ENCODE results near the gene DHRS12.
A peak's percentile ranks its signal among the peaks of the same experiment; 100 is the strongest.
"Not testable (repeated sequence)": the region's sequence is repeated elsewhere in the genome, so short reads cannot be mapped to it uniquely, and the experiment has no call there.

The DHRS12 gene

DNA sequence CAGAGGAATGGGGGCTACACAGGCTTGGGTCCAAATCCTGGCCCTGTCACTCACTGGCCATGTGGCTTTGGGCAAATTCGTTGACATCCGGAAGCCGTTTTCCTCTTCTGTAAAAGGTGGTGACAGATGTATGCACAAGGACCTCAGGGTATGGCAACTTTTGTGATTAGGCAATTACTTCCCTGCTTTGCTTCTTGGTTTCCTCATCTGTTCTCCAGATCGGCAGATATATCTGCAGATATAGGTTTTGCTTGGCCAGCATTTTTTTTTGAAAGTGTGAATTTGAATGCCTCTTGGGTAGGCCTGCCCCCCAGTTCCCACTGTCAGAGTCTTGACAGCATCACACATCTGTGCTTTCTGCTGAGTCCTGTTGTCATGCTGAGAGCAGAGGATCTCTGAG, 23.3 kb upstream of the DHRS12 start:
- DNase-seq (ENCODE audit: low spot score) = no peak

DNA sequence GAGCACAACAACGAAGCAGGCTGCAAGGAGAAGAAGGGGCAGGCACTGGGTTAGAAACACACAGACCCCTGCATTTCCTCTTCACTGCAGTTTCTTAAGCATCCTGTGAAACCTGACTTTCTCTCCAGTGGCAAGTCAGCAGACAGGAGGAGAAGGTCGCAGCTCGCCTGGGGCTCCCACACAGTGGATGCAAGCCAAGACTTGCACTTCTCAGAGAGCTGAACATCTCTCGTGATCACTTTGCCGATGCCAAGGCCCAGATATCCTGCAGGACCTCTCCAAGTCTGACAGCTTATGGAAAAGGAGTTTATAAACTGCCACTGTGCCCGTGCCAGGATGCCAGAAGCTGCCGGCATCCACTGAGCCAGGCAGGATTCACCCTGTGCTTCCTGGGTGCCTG, 22.6 kb upstream of the DHRS12 start:
- no peak for DNase-seq (ENCODE audit: low spot score)

DNA sequence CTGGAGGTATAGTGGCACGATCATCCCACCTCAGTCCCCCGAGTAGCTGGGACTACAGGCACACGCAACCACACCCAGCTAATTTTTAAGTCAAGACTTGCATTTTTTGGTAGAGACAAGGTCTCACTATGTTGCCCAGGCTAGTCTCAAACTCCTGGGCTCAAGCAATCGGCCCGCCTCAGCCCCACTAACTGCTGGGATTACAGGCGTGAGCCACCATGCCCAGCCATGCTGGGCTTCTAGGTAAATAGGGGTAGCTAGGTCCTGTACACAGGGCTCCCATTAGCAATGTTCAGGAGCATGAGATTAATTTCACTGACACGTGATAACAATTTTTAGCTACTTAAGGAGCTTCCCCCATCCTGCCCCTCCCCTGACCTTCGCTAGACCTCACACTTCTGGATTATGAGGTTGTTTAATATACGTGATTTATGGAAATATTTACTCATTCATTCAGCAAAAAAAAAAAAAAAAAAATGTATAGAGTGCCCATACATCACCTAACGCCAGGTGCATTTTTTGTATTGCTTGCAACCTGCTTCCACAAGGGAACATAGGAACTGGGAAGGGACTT, 21.8 kb upstream of the DHRS12 start:
- no peak for DNase-seq (ENCODE audit: low spot score)

DNA sequence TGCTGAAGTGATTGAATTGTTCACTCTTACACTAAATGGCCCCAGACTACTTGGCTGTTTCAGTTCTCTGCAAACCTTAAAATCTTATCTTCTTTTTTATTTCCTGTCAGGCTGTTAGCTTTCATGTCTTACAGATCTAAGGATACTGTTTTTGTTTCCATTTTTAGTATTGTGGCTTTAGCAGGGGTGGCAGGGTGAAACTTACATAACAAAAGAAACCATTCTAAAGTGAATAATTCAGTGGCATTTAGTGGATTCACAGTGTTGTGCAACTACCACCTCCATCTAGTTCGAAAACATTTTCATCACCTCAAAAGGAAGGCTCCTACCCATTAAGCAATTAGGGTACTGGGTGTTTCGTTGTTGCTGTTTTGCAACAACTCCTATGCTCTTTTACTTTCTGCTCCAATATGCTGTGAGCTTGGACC, 21.2 kb upstream of the DHRS12 start:
- no peak for DNase-seq (ENCODE audit: low spot score)

DNA sequence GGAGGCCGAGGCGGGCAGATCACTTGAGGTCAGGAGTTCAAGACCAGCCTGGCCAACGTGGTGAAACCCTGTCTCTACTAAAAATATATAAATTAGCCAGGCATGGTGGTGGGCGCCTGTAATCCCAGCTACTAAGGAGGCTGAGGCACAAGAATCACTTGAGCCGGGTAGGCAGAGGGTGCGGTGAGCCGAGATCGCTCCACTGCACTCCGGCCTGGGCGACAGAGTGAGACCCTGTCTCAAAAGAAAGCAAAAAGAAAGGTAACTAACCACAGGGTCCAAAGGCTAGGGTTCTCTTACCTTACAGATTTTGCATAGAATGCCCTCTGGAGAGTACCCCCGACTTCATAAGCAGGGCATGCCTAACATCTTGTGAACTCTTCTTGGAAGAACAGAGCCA, 20.7 kb upstream of the DHRS12 start:
- DNase-seq (ENCODE audit: low spot score) = not testable (repeated sequence)

DNA sequence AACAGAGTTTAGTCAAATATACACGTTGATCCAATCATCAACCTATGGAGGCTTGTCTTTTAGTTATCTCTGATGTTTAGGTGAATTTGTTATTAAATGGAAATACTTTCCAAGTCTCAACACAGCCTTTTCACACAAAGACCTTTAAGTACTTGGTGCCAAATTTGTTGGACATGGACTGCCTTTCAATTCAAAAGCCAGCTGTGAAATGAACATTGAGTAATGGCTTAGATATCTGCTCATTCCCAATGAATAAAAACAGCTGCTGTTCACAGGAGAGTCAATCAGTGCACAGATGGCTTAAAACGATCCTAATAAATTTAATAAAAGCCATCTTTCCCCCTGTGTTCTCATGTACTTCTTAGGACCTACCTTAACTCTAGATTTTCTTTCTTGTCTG, 19.9 kb upstream of the DHRS12 start:
- DNase-seq (ENCODE audit: low spot score) = no peak

DNA sequence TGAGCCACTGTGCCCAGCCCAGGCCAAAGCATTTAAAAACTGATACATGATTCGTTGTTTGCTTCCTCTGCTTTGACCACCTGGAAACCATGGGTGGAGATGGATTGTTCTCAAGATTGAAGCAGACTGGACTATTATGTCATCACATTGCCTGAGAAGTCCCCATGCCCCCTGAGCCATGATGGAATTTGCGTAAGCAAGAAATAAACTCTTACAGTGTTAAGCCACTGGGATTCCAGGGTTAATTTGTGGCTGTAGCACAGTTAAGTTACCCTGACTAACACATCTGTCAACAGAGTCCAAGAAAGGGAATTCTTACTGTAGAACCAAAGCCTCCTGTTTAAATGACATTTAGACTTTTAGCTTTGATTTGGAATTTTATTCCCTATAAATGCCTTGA, 19.4 kb upstream of the DHRS12 start:
- no peak for DNase-seq (ENCODE audit: low spot score)

DNA sequence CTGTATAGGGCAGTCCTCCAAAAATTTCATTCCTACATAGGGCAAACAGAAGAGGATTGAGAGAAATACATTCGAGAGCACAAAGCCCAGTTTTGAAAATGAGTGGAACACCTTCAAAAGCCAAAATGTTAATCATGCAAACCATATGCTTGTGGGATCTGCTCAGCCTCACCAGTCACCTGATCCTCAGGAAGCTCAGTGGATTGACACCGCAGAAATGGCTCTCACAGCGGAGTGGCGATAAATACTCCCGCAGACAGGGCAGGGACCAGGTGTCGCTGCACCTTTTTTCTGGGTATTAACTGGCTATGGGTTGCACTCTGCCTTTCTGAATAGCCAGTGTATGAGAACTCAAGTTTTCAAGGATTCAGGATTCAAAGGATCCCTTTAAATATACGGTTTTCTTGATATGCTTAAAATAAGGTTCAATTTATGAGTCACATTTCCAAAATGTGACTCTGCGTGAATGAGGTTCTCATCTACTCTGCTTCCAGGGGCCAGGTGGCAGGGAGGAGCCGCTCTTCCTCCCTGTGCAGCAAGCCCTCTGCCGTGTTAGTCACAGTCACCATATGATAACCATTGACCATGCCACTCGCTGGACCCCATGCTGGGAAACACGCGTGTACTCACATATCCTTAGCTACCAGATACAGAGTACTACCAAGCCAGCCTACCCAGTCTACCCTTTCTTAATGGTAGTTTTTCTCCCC, 18.3 kb upstream of the DHRS12 start:
- no peak for DNase-seq (ENCODE audit: low spot score)

DNA sequence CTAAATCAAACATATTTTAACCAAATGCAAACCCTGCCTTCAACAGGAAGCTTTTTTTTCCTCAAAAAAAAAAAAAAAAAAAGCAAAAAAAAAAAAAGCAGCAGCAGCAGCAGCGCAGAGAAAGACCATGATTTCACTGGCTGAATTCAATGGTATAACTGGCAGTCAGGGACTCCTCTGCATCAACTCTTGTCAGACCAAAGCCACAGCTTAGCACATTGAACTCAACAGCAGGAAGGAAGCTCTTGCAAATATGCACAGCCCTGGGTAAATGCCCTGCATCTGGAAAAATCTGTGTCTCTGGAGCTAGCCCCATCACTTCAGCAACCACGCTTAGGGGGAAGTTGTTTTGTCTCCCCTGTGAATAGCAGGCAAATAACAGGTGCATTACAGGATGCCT, 17.6 kb upstream of the DHRS12 start:
- no peak for DNase-seq (ENCODE audit: low spot score)

DNA sequence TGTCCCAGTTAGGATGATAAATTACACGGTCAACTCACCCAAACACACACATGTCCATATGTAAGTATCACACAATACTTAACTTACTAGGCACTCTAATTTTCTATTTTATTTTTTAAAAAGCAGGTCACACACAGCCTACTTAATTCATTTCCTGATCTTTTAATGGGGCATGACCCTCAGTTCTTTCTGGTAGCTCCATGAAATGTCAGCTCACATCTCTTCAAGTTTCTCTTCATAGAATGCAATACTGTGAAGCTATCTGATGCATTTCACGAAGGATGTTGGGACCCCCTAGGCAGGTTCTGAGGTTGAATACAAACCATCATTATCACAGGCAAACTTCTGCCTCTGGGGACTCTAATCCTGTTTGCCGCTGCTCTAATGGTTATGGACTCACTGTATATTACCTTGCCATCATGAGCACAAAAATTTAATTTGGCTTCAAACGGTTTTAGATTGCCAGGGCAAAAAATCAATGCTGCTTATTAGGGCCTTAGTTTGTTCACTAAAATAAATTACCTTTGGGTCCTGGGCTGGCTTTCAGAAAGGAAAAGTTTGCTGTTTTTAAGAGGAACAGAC, 16.1 kb upstream of the DHRS12 start:
- DNase-seq (ENCODE audit: low spot score) = no peak

DNA sequence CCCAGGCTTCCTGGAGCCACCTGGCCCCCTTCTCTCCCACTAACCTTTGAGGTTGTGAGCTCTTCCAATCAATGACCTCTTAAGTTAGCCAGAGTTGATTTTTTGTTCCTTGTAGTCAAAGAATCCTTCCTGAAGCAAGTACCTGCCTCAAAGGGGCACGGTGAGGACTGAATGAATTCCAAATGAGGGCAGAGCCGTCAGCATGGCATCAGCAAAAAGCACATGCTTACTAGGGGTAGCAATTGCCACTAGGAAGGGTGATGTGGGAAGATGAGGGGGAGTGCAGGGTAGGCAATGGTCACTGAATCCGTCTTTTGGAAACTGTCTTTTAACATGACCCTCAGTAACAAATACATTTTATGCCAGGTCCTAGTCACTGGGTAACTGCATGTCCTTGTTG, 15.6 kb upstream of the DHRS12 start:
- DNase-seq (ENCODE audit: low spot score) = no peak

DNA sequence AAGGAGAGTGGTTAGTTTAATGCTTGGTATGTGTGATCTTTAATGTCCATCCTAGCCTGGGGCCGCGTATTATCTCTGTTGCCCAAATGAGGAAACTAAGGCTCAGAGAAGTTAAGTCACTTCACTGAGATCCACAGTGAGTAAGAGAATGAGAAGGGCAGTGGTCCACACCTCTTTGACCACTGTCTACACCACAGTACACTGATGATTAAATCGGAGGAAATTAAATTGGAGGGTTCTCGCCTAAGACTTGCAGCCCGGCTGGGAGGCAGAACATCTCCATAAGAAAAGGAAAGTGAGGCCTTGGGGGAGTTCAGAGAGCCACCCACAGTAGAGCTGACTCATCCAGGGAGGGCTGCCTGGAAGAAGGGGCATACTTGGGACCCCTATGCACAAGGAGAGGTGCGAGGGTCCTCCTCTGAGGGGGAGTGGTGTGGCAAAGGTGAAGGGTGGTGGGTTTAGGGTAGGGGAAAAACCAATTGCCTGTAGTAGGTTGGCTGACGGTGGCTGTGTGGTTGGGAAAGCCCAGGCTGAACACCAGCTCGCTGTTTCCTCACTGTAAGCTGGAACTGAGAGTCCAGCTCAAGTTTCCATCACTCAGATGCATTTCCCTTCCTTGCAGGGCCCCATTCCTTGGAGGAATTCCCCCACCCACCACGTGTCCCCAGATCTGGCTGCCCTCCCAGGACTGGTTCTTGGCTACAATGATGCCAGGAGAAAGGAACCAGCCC, 15.0 kb upstream of the DHRS12 start:
- no peak for DNase-seq (ENCODE audit: low spot score)

DNA sequence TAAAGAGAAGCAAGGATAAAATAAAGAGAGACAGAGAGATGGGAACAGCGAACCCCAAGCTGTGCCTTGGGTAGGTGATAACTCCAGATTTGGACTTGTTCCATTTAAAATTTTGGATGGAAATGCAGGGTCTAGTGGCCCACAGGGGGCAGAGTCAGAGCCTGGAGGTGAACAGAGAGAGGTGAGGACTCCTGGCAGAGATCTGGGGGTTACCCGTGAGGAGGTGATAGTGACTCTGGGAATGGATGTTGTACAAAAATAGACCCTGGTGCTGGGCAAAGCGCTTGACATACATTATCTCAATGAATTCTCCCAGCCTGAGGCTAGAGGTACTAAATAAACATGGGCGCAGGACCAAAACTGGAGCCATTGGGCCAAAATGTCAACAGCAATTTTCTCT, 14.3 kb upstream of the DHRS12 start:
- DNase-seq (ENCODE audit: low spot score) = no peak

DNA sequence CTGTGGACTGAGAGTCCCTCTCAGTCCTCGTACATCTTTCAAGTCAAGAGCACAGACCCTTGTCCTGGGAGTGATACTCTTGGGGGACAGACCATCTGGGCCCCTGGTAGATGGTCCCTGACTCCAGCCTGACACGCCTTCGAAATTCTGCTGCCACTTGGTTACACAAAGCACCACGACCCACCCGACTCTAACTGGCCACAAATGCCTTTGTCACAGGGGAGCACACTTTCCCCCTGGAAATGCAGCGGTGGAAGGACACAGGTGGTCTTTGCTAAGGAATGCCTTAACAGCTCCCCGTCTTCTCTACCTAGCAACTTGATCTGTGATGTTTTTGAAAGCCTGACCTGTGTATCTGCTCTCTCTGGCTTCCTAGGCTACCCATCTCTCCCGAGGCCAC, 13.8 kb upstream of the DHRS12 start:
- no peak for DNase-seq (ENCODE audit: low spot score)

DNA sequence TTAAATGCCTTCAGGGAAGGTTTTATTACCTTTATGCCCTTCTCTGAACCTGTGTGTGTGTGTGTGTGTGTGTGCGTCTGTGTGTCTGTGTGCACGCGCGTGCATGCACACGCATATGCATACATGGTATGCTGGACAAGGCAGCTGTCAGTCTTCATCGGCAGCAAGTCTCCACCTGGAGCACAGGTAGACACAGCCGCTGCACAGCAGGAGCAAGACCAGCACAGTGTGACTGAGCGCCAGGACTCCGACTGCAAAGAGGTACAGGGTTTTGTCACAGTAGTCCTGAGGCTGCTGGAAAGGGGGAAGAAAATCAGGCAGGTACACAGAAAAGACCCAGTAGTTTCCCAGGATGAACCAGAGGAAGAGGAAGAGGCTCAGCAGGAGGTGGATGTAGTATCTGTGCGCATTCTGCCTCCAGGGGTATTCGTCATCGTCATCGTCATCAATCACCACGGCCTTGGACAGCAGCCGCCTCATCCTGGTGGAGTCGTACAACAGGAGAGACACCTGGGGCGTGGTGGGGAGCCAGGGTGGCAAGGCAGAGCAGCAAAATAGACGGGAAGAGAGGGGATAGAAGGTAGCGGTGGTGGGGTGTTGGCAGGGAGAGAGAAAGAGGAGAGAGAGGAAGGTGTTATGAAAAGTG, 12.8 kb upstream of the DHRS12 start:
- DNase-seq (ENCODE audit: low spot score) = no peak

DNA sequence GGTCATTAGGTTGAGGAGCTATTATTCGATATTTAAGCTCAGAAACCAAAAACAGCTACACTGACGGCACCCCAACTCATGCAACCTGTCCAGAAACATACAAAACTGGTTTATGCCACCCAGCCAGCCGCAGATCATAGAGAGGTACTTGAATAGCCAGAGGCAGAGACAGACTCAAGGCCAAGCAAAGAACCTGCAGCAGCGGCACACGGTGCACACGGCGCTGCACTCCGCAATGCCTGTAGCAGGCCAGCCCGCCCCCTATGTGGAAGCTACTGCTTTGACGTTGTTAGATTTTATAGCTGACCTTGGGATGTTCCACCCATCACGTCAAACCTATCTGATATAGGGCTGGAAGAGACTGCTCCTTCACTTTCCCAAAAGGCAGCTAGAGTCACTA, 11.9 kb upstream of the DHRS12 start:
- no peak for DNase-seq (ENCODE audit: low spot score)

DNA sequence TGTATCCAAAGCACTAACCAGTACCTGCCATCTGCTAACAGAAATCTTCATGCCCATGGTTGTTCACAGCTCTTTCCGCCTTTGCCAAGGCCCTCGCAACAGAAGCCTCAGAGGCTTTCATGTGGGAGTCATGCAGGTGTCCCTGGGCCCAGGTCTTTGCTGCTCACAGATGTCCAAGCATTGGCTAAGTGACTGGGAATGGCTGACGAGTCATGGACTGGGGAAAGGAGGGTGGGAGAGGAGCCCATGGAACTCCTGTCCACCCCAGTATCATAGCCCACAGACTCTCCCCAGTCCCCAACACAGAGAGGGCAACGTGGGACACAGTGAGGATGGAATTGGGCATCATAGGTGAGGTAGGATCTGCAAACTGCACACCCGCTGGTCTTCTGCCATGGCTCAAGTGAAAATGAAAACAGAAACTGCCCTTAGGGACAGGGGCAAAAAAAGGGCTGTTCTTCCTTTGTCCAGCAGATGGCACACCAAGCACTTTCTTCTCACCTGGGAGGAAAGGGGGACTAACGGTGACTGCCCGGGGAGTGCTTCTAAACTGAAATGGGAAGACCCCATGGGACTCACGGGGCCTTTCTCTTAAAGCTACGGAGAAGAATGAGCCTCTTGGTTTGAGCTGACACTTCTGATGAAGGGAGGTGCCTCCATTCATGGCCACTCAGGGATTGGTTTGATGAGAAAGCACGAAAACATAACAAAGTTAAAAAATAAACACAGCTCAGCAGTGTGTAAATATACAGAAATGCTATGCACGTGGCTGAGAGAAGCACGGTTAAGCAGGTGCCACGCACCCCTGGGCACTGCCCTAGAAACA, 11.1 kb upstream of the DHRS12 start:
- DNase-seq (ENCODE audit: low spot score) = peak; percentile 70

DNA sequence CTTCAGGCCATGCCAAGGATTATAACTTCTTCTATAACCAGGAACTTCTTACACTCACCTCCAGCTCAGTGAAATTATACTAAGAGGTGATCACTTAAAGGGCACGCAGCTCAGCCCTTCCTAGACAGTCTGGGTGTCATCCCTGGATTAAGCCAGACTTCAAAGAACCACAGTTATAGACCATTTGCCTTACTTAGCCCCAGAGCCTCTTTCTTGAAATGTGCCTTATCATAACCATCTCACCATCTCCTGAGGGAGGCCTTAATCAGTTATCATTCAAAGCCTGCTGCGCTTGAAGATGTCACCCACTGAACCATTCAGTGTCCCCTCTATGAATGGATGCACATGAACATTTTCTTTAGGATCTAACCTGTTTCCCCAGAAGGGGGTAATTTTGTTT, 10.1 kb upstream of the DHRS12 start:
- no peak for DNase-seq (ENCODE audit: low spot score)

DNA sequence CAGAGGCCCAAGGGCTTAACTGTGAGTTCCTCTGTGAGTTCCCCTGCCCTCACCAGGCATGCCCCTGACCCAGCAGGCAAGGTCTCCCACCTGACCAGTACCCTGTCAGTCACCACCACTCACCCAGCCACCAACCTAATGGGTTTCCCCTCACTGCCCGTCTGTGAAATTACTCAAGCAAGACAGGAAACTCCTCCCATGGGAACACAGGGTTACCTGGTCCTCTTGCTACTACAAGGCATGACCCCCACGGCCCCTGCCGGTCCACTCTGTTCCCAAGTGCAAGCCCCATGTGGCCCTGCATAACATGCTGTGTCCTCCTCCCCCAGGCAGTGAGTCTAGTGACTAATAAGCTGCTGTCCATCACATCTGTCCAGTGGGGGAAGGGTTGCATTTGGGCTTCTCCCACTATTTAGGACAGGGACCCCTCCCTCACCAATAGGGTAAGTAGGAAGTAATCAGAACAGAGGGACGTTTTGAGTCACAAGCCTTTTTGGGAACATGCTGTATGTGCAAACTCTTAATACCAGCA, 8.0 kb upstream of the DHRS12 start:
- DNase-seq (ENCODE audit: low spot score) = no peak

DNA sequence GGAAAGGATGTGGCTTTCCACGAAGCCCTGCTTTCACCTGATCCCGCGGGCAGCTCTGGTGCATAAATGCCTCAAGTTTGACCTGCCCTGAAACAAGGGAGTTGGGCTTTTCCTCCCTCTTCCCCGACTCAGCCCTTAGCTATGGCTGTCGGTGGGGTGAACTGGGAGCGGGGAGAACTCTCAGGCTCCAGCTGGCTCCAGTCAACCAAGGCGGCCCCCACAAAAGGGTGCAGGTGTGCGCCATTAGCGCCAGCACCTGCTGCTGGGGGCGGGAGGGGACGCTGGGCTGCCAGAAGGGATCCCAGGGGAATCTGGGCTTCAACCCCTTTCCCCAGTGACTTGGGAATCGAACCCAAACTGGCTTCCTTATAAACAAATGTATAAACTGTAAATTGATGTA, 7.1 kb upstream of the DHRS12 start:
- no peak for DNase-seq (ENCODE audit: low spot score)

DNA sequence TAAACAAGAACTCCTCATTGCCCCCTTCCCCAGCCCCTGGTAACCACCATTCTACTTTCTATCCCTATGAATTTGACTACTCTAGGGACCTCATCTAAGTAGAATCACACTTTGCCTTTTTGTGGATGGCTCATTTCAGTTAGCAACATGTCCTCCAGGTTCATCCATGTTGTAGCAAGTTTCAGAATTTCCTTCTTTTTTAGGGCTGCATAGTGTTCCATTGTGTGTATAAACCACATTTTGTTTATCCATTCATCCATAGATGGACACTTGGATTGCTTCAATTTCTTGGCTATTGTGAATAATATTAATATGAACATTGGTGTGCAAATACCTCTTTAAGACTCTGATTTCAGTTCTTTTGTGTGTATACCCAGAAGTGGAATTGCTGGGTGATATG, 4.8 kb upstream of the DHRS12 start:
- no peak for DNase-seq (ENCODE audit: low spot score)

DNA sequence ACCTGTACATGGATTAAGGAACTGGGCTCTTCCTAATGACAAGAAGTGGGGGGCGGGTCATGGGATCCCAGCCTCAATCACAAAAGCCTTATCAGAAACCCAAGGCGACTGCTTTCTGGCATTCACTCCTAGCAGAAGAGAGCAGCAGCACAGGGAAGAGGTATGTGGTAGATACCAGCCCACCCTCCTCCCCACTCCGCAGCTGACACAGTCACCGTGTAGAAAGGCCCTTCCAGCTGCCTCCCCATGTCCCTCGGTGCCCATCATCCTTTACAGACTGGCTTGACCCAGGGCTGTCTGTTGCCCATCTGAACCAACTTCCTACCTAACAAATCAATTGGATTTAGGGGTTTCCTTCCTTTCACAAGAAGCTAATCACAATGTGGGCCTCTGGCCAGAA, 3.1 kb upstream of the DHRS12 start:
- DNase-seq (ENCODE audit: low spot score) = no peak
